ENCODE measurements around the gene PEX13. TPM values are rescaled to one million over a fixed set of nuclear protein-coding genes. Genes with fewer than 3 reads are reported as not detected.

The PEX13 gene
- total RNA-seq, 1 experiment from 2014 or later = 30.7 TPM

Small RNA genes within 50 kb of the gene (small RNA-seq; reads per million reads assigned to genes)
- 0.02 to 0.19 reads per million in 2 experiments for gene RNA5SP95

Other genes starting within 250 kb of the PEX13 start
- gene REL, start 136.1 kb upstream of the PEX13 start, total RNA-seq (2014; rRNA removed; shearing (Covaris generic)) = 7.3 and 7.8 TPM in 2 replicates
- gene PUS10, start 535 bp downstream of the PEX13 start, total RNA-seq (2014; rRNA removed; shearing (Covaris generic)) = 5.2 and 6.7 TPM in 2 replicates
- 6.8 and 9.4 TPM in 2 replicates for gene SANBR, start 48.2 kb downstream of the PEX13 start, total RNA-seq (2014; rRNA removed; shearing (Covaris generic))
- gene C2orf74, start 144.5 kb downstream of the PEX13 start, total RNA-seq (2014; rRNA removed; shearing (Covaris generic)) = 25.2 and 29.0 TPM in 2 replicates

Data from SK-MEL-5 (cell line).